K562 (cell line): ENCODE measurements around the gene LRRC10. TPM values are rescaled to one million over a fixed set of nuclear protein-coding genes. Genes with fewer than 3 reads are reported as not detected.

Source experiments
- ATF2 ChIP-seq: sonication (generic); formaldehyde crosslinking; IDR thresholded peaks from 2 replicates; pipeline ENCODE4 v1.8.1; 2022; ENCODE audit warnings: missing genetic modification reagents
- E4F1 ChIP-seq: fragments of 250-450 bp; sonication (Bioruptor Pico); IDR thresholded peaks from 2 replicates; pipeline ENCODE4 v1.5.0; 2021; ENCODE audit warnings: mild to moderate bottlenecking, borderline replicate concordance
- GABPB2 ChIP-seq: fragments of 250-450 bp; sonication (Bioruptor Pico); conservative IDR thresholded peaks from 2 replicates; pipeline ENCODE4 v1.5.1; 2021; ENCODE audit warnings: mild to moderate bottlenecking
- HNRNPK ChIP-seq: fragments of 200-400 bp; formaldehyde crosslinking; IDR thresholded peaks from one replicate; pipeline ENCODE4 v1.6.1; 2018; ENCODE audit warnings: mild to moderate bottlenecking, low read depth, low read length; ENCODE audit not compliant: poor library complexity, severe bottlenecking
- KLF13 ChIP-seq: fragments of 450-650 bp; IDR thresholded peaks from 2 replicates; pipeline ENCODE4 v1.6.1; 2016; ENCODE audit warnings: missing genetic modification characterization, low read depth, mild to moderate bottlenecking, missing compliant biosample characterization, moderate library complexity, borderline replicate concordance
- LCOR ChIP-seq: sonication (generic); formaldehyde crosslinking; IDR thresholded peaks from 2 replicates; pipeline ENCODE4 v1.8.0; 2022; ENCODE audit warnings: mild to moderate bottlenecking, missing genetic modification reagents
- LEF1 ChIP-seq: fragments of 450-650 bp; IDR thresholded peaks from 2 replicates; pipeline ENCODE4 v1.6.1; 2016; ENCODE audit warnings: mild to moderate bottlenecking
- MNT ChIP-seq, 2 experiments: fragments of 450-650 bp; conservative IDR thresholded peaks; 2 replicates each; pipeline ENCODE4 v1.6.1; 2017; ENCODE audit warnings: mild to moderate bottlenecking in 2 of 2, moderate library complexity in 2 of 2
- NCOA6 ChIP-seq: fragments of 450-650 bp; IDR thresholded peaks from 2 replicates; pipeline ENCODE4 v1.6.1; 2017; ENCODE audit warnings: mild to moderate bottlenecking
- POU5F1 ChIP-seq: fragments of 150-350 bp; IDR thresholded peaks from 2 replicates; pipeline ENCODE4 v1.6.1; 2014; ENCODE audit warnings: borderline replicate concordance, low read length, low read depth, mild to moderate bottlenecking; ENCODE audit not compliant: partially characterized antibody
- RREB1 ChIP-seq: fragments of 250-450 bp; sonication (Bioruptor Pico); IDR thresholded peaks from 2 replicates; pipeline ENCODE4 v1.4.0; 2020
- SMARCA5 ChIP-seq: fragments of 450-650 bp; IDR thresholded peaks from 2 replicates; pipeline ENCODE4 v1.6.1; 2016
- SRSF3 ChIP-seq: fragments of 200-400 bp; formaldehyde crosslinking; IDR thresholded peaks from 2 replicates; pipeline ENCODE4 v1.6.1; 2016; ENCODE audit warnings: mild to moderate bottlenecking, low read length, moderate library complexity; ENCODE audit not compliant: insufficient read depth
- ZNF76 ChIP-seq: fragments of 250-450 bp; sonication (Bioruptor Pico); IDR thresholded peaks from 2 replicates; pipeline ENCODE4 v1.4.0; 2020; ENCODE audit warnings: mild to moderate bottlenecking, moderate library complexity, borderline replicate concordance
- ZNF764 ChIP-seq: fragments of 250-450 bp; sonication (Bioruptor Pico); IDR thresholded peaks from 2 replicates; pipeline ENCODE4 v1.4.0; 2020; ENCODE audit warnings: low read depth, mild to moderate bottlenecking, moderate library complexity
- polyA plus RNA-seq, 8 experiments: library from polyadenylated mRNA; depleted of rRNA in 4 of 8; stranded (reverse) in 5 of 8; unstranded in 3 of 8; fragments of >200 nt; fragmentation: Nextera tagmentation in 2 of 8; fragmentation: Illumina TruSeq in 1 of 8; extraction: Ambion mirVana in 2 of 8; extraction: Trizol in 1 of 8; gene quantifications; 2 replicates each; pipeline versions ENCODE4 v1.2.1 to v1.2.3, GENCODE V29; 2011 to 2014; ENCODE audit warnings: inconsistent platforms in 1 of 8, missing spikeins in 1 of 8
- total RNA-seq, 7 experiments: library from RNA; depleted of rRNA in 6 of 7; stranded (reverse); fragments of >200 nt in 6 of 7; fragmentation: Illumina TruSeq in 2 of 7; extraction: Trizol in 2 of 7; gene quantifications; 2 replicates each; pipeline versions ENCODE4 v1.2.1 to v1.2.3, GENCODE V29; 2011 to 2021; ENCODE audit warnings: low replicate concordance in 1 of 7

Gene LRRC10
- total and polyA plus RNA-seq, 9 of the 15 experiments (the other 6 are each of a cell fraction or from before 2014, with no cell fraction given): 0.09 TPM; not detected in 8

GRCh38 chr12:69585189-69586062 lies 25.3 kb downstream of the LRRC10 start, which contains the start of gene CCT2 (continued):
- TF ChIP-seq RREB1: no peak
- no peak for TF ChIP-seq E4F1
- TF ChIP-seq LCOR (CRISPR knock-in tag): peak; percentile 69; the same call in 1 of the 2 replicates
- peak; percentile 99 for TF ChIP-seq MNT (conservative IDR thresholded peaks at IDR 0.05)
- TF ChIP-seq SMARCA5: no peak
- TF ChIP-seq NCOA6: no peak
- no peak for TF ChIP-seq SRSF3
- no peak for TF ChIP-seq ATF2 (CRISPR knock-in tag)
- no peak for TF ChIP-seq ZNF764 (CRISPR knock-in tag)
- TF ChIP-seq POU5F1: no peak
- no peak for TF ChIP-seq ZNF76 (CRISPR knock-in tag)
- TF ChIP-seq GABPB2: no peak
- TF ChIP-seq KLF13 (tag): peak; percentile 75; the same call in 1 of the 2 replicates
- TF ChIP-seq LEF1: peak; percentile 36
- no peak for TF ChIP-seq HNRNPK
